ENCODE data around the gene PPP1R14C. TPM values are rescaled to one million over a fixed set of nuclear protein-coding genes. Genes with fewer than 3 reads are reported as not detected.

PPP1R14C gene
- total and polyA plus RNA-seq, 10 of the 15 experiments (the other 5 are each of a cell fraction or from before 2014, with no cell fraction given), result 0.07 to 1.6 (median 0.13) TPM; not detected in 4

GRCh38 chr6:150231525-150231850 is 88.6 kb downstream of the PPP1R14C start (continued):
- TF ChIP-seq NR2F1 (conservative IDR thresholded peaks at IDR 0.05) (no peak), POLR2AphosphoS2 (IDR thresholded peaks at IDR 0.05; ENCODE audit: low read depth, low read length) (no peak), E2F8 (IDR thresholded peaks at IDR 0.05; ENCODE audit: low read depth, partially characterized antibody) (no peak), EZH2 (IDR thresholded peaks at IDR 0.05; ENCODE audit: borderline replicate concordance, control insufficient read depth, low read depth, low read length) (no peak), ELK1 (IDR thresholded peaks at IDR 0.05; ENCODE audit: low read depth, low read length) (no peak), NFXL1 (IDR thresholded peaks at IDR 0.05; ENCODE audit: borderline replicate concordance) (no peak), REST (IDR thresholded peaks at IDR 0.05; ENCODE audit: low read depth, low read length) (no peak), MYB (IDR thresholded peaks at IDR 0.05; ENCODE audit: borderline replicate concordance, low read depth, low read length) (no peak), KAT2A (conservative IDR thresholded peaks at IDR 0.05; ENCODE audit: control insufficient read depth, low read depth, low read length) (no peak), ZBED1 (IDR thresholded peaks at IDR 0.05; ENCODE audit: borderline replicate concordance) (no peak), ZNF384 (IDR thresholded peaks at IDR 0.05; ENCODE audit: borderline replicate concordance, low read depth, low read length) (no peak), YBX1 (IDR thresholded peaks at IDR 0.05) (no peak)

All from GM12878 (cell line).